ENCODE results near the gene KCNQ1. TPM values are rescaled to one million over a fixed set of nuclear protein-coding genes. Genes with fewer than 3 reads are reported as not detected.
A peak's percentile ranks its signal among the peaks of the same experiment; 100 is the strongest.

Gene KCNQ1
- total and polyA plus RNA-seq, 2 of the 13 experiments (the other 11 are each of a cell fraction or from before 2014, with no cell fraction given), result 0.02 to 0.08 TPM

DNA sequence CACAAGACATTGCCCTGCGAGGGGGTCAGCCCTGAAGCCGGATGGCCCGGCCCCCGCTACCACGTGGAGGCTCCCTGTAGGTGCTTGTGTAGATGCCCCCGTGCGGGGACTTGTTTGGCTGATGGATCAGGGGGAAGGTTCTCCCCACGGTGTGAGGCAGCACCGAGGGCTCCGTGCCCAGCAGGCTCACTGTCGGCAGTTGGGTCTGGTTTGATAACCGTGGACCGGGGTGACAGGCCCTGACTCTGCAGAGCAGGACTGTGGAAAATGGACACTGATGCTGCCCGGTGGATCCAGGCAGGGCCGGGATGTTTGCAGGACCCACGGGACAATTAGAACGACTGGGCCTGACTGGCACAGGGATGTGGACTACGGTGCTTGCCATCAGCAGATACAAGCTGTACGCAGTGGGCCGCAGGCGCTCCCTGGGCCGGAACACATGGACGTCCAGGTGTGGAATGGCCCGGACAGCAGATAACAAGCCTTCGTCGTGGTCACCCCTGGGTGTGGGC is 19.0 kb downstream of the KCNQ1 start:
- TF ChIP-seq KLF9 (CRISPR knock-in tag; IDR thresholded peaks at IDR 0.05; ENCODE audit: low read depth) (no peak), FOXM1 (CRISPR knock-in tag; IDR thresholded peaks at IDR 0.05) (no peak), SP4 (CRISPR knock-in tag; IDR thresholded peaks at IDR 0.05) (no peak), ZNF775 (CRISPR knock-in tag; IDR thresholded peaks at IDR 0.05; ENCODE audit: borderline replicate concordance) (no peak), ZNF367 (CRISPR knock-in tag; IDR thresholded peaks at IDR 0.05; ENCODE audit: borderline replicate concordance) (no peak), PCBP1 (IDR thresholded peaks at IDR 0.05; ENCODE audit: borderline replicate concordance, low read depth, low read length) (0 out of 2 replicates have a peak, but pooled peaks have one; percentile 64)
- no TSS peak for BruUV-seq (replicated peaks)
- Histone ChIP-seq H3K27ac (ENCODE audit: extremely low read length, insufficient read depth, low read length) (no peak overlapping the region), H3K36me3 (replicated peaks in 1 of 2; ENCODE audit: control insufficient read depth in 1 of 2, insufficient read depth in 2 of 2, low read length in 2 of 2) (no peaks in the 10 kb centered on the region), H2AFZ (ENCODE audit: low read length) (no peak overlapping the region), H3K9me3 (ENCODE audit: low read length) (no peaks in the 10 kb centered on the region), H3K4me1 (ENCODE audit: insufficient read depth, low read length) (peaks cover 21% of the 10 kb centered on the region), H3K27me3 (ENCODE audit: control insufficient read depth in 1 of 2, insufficient read depth in 2 of 2, low read length in 2 of 2) (peaks cover 18 to 87% of the 10 kb centered on the region in 2 experiments), H3K79me2 (ENCODE audit: insufficient read depth, low read length) (no peaks in the 10 kb centered on the region), H3K4me3 (replicated peaks in 1 of 3; ENCODE audit: insufficient read depth in 1 of 3, low read depth in 2 of 3, low read length in 3 of 3) (no peak overlapping the region), H3K9ac (ENCODE audit: insufficient read depth, low read depth, low read length) (no peak overlapping the region), H3K4me2 (ENCODE audit: low read depth, low read length) (0 out of 2 replicates have a peak overlapping the region, but pooled peaks have one; percentile 42), H4K20me1 (ENCODE audit: insufficient read depth, low read length) (no peaks in the 10 kb centered on the region)
- FAIRE-seq, result no peak
- ChIA-PET POLR2A (no interaction called here), CTCF (ENCODE audit: low intra/inter-chr PET ratio, low total read pairs) (no interaction called here)
- no peak for DNase-seq (ENCODE audit: low spot score)
- intact Hi-C loops (cut with micrococcal nuclease; ENCODE audit: unreplicated experiment) (no loop called here), in situ Hi-C loops (cut with HindIII; ENCODE audit: extremely low pct_ligation_motif_present, low pct_unique_long_range_greater_than_20kb) (no loop called here)
- 49% methylated on average over 20 of the region's 26 CpGs for WGBS (ENCODE audit: low lambda C conversion rate)
- no peak for ATAC-seq

DNA sequence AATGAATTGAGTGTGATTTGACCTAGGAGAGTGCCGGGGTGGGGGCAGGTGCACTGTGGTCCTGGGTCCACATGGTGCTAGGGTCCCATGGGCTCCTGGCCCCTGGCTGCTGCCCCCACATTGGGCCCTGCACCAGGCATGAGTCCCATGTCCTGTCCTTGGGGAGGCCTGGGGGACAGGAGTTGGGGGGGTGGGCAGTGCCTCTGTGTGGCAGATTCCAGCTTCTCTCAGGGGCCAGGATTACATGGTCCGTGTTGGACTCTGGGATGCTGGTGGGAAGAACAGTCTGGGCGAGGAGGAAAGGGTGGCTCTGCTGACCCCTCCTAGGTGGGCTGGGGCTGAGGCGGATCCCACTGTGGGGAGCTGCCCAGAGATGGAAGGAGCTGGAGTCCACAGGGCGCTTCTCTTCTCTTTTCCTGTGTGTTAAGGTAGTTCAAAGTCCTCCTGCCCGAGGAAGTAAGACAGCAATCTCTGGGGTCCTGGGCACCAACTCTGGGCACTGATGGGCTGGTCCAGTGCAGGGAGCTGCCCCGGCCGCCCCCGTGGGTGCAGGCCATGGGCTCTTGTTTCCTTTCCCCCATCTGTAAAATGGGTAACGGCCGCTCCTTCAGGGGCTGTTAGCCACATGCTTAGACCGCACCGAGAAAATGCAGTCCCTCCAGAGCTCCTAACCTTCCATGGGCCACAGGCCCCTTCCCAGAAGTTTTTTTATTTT is 19.8 kb downstream of the KCNQ1 start:
- POLR2A ChIA-PET, result no interaction called here

More for the DNA sequence above, 19.8 kb downstream of the KCNQ1 start:
- ATAC-seq (no peak), FAIRE-seq (no peak), DNase-seq (ENCODE audit: low spot score) (no peak)
- no peak overlapping the region for H3K9ac ChIP-seq (ENCODE audit: insufficient read depth, low read depth, low read length)
- peaks cover 15 to 82% of the 10 kb centered on the region in 2 experiments for H3K27me3 ChIP-seq (ENCODE audit: control insufficient read depth in 1 of 2, insufficient read depth in 2 of 2, low read length in 2 of 2)
- H2AFZ ChIP-seq (ENCODE audit: low read length), result no peak overlapping the region
- 19% methylated on average over 9 of the region's 13 CpGs for WGBS (ENCODE audit: low lambda C conversion rate)
- no peak overlapping the region for H3K4me3 ChIP-seq (replicated peaks in 1 of 3; ENCODE audit: insufficient read depth in 1 of 3, low read depth in 2 of 3, low read length in 3 of 3)
- H3K79me2 ChIP-seq (ENCODE audit: insufficient read depth, low read length), result no peaks in the 10 kb centered on the region
- CTCF ChIA-PET (ENCODE audit: low intra/inter-chr PET ratio, low total read pairs), result no interaction called here
- H3K4me2 ChIP-seq (ENCODE audit: low read depth, low read length), result no peak overlapping the region
- intact Hi-C loops (cut with micrococcal nuclease; ENCODE audit: unreplicated experiment), result no loop called here
- peaks cover 21% of the 10 kb centered on the region for H3K4me1 ChIP-seq (ENCODE audit: insufficient read depth, low read length)
- TF ChIP-seq ZMYM4 (CRISPR knock-in tag; IDR thresholded peaks at IDR 0.05) (no peak), ZSCAN20 (CRISPR knock-in tag; IDR thresholded peaks at IDR 0.05; ENCODE audit: borderline replicate concordance) (no peak), ZNF547 (CRISPR knock-in tag; IDR thresholded peaks at IDR 0.05) (no peak)
- BruUV-seq (replicated peaks), result no TSS peak
- in situ Hi-C loops (cut with HindIII; ENCODE audit: extremely low pct_ligation_motif_present, low pct_unique_long_range_greater_than_20kb), result no loop called here
- H4K20me1 ChIP-seq (ENCODE audit: insufficient read depth, low read length), result no peaks in the 10 kb centered on the region
- H3K27ac ChIP-seq (ENCODE audit: extremely low read length, insufficient read depth, low read length), result no peak overlapping the region
- no peaks in the 10 kb centered on the region for H3K36me3 ChIP-seq (replicated peaks in 1 of 2; ENCODE audit: control insufficient read depth in 1 of 2, insufficient read depth in 2 of 2, low read length in 2 of 2)
- H3K9me3 ChIP-seq (ENCODE audit: low read length), result no peaks in the 10 kb centered on the region

All from HepG2 (cell line).